Germinal center (tissue), 1 donor: ENCODE data around the gene RANBP3L.
"Not testable (repeated sequence)": the region's sequence is repeated elsewhere in the genome, so short reads cannot be mapped to it uniquely, and the experiment has no call there.

Source experiments
- DNase-seq: peaks from one replicate; pipeline ENCODE4 v3.0.0; 2012; ENCODE audit warnings: mixed read lengths, low spot score

RANBP3L gene

DNA sequence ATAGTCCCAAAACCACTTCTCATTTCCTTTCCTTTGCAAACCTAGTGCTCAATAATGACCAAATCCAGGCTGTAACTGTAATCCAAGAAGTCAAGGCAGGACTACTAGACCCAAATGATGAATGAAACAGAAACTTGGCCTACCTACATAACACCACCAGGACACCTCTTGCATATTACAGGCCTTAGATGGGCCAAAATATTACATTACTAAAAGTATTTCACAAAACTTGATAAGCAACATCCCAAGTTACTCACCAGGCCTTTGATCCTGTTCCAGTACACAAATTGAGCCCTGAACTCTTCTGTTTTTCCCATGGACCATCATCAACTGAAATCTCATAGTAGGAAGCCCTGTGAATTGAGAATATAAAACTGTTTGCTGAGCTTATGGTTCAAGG lies 94.8 kb downstream of the RANBP3L start:
- DNase-seq = no peak

DNA sequence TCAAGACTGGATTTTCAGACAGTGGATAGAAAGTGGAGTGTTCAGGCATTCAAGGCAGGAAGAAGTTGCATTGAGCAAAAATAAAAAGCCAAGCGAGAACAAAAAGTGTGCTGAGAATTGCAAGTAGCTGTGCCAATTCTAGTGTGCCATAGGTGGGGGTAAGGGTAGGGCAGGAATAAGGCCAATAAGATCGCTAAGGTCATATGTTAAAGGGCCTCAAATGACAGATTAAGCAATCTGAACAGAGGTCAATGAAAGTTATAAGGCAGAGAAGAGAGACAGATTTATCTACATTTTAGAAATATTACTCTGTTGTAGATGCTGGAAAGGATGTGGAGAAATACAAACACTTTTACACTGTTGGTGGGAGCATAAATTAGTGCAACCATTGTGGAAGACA lies 96.4 kb downstream of the RANBP3L start:
- DNase-seq = no peak

DNA sequence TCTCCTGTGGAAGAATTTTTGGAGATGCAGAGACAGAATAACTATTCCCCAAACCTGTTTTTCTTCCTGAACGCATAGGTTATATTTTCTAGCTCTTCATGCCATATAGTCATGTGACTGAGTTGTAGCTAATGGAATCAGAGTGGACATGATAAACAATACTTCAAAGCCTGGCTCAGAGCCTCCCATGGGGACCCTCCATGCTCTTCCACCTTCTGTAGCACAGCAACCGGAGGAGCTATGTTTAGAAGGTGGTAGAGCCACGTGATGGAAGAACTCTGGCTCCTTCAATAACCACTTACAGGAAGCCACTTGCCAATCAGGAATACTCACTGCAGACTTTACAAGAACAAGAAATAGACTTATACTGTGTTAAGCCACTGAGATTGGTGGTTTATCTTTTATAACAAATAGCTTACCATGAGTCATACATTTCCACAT lies 99.2 kb downstream of the RANBP3L start:
- no peak for DNase-seq

DNA sequence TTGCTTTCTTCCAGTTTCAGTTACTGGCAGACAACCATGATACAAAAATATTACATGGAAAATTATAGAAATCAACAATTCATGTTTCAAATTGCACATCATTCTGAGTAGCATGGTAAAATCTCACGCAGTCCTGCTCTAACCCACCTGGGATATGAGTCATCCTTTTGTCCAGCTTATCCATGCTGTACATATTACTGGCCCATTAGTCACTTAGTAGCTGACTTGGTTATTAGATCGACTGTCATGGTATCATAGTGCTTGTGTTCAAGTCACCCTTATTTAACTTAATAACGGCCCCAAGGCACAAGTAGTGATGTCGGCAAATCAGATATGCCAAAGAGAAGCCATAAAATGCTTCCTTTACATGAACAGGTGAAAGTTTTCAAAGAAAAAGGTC lies 101.2 kb downstream of the RANBP3L start:
- DNase-seq = no peak

DNA sequence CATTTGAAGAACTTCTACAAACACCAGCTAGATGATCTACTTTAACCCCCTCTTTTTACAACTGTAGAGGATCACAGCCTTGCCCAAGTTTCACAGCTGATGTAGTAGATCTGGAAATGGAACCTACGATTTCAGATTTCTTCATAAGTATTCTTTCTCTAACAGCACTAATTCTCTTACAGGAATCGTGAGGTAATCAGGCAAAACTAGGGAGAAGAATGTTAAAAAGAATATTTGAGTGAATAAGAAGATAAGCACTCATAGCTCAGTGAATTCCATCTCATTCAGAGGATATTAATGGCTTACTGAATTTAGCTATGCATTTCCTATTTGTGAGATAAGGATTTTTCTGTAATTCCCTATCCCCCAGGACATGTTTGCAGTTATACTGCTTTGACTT lies 102.1 kb downstream of the RANBP3L start:
- DNase-seq = no peak

DNA sequence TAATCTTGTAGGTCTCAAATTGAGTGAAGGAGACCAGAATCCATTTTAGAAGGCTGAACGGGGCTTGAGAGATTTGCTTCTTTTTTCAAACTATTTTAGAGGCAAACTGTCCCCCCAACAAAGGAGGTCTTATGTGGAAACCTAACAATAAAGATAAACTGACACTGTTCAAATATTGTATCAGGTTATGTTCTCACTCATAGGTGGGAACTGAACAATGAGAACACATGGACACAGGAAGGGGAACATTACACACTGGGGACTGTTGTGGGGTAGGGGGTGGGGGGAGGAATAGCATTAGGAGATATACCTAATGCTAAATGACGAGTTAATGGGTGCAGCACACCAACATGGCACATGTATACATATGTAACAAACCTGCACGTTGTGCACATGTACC lies 102.9 kb downstream of the RANBP3L start:
- DNase-seq = not testable (repeated sequence)
